ENCODE data around the gene CHN2.

The CHN2 gene

DNA sequence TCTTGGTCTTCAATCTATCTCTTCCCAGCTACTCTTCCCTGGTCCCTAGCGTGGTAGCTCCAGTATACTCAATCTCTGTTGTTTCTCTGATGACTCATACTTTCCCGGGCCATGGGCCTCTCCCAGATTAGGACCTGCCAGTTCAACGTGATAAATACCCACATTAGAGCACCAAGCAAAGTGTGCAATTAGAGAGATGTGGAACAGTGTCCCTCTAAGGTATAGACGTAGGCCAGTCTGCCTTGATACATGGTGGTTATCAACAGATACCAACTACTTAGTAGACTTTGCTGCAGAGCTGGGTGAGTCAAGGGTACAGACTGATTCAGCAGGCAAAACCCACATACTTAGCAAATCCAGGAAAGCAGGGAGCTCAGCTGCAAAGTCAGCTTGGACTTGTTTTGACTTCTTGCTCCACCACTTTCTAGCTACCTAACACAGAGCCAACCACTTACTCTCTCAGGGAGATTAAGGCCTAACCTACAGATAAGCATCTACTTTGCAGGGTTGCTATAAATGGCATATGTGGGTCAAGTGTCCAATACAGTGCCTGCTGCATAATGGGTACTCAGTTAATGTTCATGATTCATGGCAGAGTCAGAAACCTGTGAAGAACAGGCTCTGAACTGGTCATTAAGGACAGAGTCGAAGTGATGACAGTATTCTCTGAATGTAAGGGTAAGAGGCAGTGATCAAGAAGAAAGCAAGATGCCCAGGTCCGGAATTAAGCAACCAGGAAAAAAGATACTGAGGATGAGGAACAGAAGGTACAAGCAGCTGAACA is 176.1 kb downstream of the CHN2 start:
- no peak for DNase-seq

DNA sequence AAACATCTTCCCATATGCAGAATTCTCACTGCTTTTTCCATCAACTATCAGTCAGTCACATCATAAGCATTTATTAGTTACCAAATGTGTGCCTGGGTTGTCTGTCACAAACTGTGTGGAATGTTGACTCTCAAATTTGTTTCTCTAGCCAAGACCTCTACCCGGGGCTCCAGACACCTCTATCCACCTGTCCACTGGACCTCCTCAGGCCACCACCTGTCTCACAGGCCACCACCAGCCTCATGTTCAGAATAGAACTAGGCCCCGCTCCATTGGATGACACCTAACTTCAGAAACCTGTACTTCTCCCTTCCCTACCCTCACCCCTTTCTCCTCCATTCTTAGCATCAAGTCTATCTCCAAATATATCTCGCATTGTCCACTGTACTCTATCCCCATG is 176.9 kb downstream of the CHN2 start:
- DNase-seq: no peak

DNA sequence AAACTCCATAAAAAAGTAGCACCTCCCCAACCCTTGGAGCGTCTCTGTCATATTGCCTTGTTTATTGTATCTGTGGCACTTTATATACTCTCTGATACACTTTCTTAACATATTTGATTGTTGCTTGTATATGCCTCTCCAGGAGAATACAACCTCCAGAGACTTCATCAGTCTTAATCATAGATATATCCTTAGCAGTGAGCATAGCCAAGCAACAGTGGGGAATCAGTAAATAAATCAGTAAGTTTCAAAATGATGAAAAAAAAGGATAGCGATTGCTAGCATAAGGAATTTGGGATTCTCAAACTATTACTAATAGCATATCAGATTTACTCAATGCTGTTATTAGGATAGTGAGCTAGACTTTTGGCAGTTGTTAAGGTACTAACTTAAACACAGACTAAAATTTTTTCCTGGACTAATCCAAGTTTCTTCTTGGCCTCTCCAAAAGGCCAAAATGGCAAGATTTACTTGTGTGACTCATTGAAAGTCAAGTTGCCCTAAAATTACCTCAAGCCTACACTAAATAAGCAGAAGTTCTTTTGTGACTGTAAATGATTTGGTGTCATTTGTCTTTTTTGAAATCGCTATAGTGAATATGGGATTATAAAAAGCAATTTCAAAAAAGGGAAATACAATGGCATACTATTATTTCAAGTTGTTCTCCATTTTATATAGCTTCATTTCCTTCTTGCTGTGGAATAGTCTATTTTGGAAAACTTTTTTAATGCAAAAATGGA is 177.9 kb downstream of the CHN2 start:
- no peak for DNase-seq

DNA sequence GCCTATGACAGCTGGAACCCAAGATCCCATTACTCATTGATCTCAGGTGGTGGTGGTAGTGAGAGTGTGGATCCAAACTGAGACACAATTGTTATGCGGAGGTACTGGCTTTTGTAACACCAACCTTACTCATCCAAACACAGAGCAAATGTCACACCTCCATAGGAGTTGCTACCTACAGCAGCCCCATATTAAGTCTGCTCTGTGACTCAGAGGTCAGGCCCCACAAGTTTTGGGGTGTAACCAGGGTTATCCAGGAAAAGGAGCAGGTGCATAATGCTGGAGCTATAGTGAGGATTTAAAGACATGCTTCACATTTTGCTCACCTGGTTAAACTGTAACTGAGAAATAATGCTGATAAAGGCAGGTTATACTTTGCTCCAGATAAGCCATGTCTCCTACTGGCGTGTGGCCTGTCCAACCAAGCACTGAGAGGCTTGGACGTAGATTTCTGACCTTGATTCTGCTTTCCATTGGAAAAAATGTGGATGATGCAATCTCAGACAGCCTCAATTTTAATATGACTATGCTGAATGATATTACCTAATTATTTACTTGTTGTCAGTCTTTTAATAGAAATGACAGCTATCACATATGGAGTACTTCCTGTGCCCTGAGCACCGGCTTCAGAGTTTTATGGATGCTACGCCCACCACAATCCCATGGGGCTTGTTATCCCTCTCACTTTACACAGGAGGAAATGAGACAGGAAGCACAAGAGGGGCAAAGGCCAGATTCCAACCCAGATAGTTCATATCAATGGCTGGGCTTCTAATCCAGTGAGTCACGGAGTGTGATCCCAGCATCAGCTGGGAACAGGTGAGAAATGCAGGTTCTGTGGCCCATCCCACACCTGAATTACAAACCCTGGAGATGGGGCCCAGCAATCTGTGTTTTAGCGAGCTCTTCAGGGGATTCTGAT is 181.3 kb downstream of the CHN2 start:
- no peak for DNase-seq

DNA sequence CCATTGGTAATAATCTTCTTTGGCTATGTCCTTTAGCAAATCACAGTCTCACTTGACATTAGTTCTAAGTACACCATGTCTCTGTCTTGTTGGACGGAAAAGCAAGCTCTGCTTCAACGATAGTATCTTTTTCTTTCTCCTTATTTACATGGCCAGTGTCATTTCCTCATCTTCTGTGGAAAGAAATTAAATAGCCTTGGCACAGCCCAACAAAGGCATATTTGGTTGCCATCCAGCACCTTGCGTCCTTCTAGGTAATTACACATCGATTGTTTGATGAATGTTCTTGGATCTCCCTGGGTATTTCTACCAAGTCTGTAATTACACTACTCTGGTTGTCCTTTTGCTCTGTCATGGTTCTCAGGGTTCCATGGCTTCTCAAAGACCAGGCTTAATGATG is 183.1 kb downstream of the CHN2 start:
- no peak for DNase-seq

DNA sequence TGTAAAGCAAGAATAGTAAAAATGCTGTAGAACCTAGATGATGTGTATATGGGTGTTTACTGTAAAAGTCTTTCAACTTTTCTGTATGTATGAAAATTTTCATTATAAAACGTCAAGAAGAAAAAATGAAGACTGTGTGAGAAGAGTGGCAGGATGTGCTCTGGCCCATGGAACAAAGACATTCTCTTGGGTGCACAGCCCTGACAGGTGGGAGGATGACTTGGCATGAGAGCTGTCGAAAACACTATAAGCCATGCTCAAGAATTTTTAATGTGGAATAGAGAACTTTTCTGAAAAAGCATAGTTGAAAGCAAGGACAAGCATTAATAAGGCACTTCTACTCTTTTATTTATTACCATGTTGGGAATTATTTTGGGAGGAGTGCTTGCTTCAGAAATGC is 185.0 kb downstream of the CHN2 start:
- no peak for DNase-seq

DNA sequence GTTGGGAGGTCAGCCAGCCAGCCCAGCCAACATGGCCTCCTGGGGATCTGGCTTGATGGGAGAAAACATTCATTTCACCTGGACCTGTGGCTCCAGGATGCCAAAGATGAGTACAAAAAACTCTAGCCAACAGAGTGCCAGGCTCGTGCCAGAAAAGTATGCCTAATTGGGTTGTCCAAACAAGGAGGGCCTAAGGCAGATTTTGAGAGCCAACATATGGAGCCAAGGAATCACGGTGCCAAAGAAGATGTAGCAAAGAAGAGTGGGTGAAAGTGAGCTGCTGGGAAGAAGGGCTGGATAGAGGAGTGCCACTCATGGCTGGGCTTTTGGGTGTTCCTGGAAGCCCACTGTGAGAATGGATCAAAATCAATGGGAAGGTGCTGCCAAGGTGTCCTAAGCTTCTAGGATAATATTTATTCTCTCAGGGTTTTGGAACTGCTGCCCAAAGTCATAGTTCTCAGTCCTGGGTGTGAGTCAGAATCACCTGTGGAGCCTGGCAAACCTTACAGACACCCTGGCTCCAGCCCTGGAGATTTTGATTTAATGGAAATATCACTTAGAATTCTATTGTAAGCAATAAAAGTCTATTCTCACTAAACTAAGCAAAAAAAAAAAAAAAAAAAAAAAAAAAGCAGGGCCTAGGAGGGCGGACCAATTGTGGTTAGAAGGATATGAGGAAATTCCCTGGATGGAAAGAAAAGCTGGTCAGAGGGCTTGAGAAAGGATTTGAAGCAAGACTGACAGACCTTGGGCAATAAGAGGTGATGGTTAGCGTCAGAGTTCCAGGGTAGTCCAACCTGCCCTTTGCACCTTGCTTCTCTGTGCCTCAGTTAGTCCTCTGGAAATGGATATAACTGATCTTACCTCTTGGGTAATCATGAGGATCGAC is 186.9 kb downstream of the CHN2 start:
- DNase-seq: no peak

DNA sequence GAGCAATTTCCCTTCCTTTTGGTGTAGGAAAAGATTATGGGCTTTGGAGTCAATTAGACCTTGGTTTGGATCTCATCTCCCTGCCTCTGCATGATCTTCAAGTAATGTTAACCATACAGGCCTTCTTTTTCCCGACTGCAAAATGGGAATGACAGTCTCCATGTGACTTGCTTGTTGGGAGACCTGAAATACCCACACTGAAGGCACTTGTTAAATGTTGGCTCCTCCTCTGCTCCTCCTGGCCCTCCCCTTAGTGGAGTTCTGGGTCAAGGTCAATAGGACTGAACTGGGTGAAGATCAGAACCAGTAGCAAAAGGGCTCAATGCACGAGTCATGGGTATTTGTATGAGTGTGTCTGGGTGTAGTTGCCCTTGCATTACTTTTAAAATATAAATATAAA is 189.7 kb downstream of the CHN2 start:
- no peak for DNase-seq

DNA sequence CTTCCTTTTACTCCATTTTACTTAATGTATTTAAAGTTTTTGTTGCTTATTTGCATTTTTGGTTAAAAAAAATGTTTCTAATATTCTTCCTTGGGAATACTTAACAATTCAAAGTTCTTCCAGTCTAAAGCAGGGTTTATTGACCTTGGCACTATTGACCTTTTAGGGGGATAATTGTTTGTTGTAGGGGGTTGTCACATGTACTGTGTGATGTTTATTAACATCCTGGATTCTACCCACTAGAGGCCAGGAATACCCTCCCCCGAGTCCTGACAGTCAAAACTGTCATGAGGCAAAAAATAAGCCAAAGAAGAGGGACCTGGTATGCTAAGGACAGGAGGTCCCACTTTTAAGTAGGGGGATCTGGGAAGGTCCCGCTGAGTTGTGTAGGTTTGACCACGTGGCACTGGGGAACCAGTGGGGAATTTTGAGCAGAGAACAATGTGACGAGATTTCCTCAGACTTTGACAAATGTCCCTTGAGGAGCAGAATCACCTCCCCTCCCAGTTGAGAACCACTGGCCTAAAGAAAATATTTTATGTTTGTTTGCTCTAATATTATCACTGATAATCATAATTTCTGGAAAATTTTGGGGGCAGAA is 190.7 kb downstream of the CHN2 start:
- DNase-seq: no peak

DNA sequence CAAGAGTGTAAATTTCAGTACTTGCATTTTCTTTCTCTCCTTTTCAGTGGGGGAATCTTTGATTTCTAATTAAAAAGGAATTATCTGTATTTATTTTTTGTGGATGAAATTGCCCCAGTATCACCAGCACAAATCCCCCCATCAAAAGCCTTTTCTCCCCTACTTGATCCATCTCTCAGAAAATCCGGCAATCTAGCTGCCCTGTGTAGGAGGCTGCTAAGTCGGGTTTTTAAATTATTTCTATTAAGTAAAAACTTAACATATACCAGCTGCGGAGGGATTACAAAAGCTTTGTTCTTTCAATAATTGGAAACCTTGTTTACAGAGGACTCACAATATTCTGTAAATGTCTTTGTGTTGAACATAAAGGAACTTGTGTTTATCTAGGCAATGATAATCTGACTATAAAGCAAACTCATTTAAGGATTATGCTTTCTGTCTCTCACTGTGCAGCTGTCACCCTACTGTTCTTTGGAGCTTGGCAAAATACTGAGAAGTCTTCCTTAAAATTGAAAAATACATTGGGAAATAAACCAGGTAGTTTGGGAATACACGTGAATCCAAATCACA is 191.7 kb downstream of the CHN2 start:
- DNase-seq: no peak

DNA sequence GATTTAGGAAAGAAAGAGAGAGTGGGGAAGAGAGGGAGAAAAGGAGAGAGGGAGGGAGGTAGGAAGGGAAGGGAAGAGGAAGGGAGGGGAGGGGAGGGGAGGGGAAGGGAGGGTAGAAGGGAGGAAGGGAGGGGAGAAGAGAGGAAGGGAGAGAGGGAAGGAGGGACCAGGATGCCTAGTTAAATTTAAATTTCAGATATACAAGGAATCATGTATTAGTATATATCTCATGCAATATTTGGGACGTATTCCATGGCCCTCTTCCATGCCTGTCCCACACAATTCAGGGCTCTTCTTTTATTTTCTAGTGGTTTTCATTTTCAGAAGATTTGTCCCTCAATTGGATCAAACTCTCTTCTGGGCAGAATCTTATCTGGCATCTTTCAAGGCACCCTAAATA is 196.7 kb downstream of the CHN2 start:
- DNase-seq: no peak

DNA sequence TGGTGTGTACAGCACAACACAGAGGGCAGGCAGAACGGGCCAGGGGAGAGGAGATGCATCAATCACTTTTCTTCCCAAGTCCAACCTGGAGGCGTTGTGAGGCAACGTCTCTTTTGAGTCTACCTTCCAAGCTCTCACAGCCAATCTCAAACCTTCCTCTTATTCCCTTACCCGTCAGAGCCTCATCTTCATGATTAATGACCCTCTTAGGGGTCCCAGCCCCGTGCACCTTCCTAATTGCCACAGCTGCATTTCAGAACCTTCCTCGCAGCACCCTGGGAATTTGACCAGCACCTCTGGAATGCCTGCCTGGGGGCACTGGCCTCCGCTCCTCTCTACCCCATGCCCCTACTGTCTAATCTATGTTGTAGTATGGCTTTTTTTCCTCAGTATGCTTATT is 199.7 kb downstream of the CHN2 start:
- no peak for DNase-seq

DNA sequence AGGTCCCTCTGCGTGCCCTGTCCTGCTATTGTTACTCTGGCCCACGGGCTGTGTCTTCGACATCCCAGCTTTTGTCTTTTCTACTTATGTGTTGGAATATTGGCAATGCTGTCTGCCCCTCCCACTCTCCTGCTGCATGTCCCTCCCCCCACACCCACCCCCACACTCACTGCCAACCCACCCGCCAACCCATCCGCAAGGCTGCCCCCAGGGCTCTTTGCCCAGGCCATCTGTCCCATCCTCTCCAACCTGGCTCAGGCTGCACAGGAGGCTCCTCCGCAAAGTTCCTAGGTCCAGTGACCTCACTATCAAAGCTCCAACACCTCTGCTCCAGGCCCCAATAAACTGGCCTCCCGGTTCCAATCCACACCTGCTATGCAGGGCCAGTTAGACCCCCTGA is 202.0 kb downstream of the CHN2 start:
- no peak for DNase-seq

DNA sequence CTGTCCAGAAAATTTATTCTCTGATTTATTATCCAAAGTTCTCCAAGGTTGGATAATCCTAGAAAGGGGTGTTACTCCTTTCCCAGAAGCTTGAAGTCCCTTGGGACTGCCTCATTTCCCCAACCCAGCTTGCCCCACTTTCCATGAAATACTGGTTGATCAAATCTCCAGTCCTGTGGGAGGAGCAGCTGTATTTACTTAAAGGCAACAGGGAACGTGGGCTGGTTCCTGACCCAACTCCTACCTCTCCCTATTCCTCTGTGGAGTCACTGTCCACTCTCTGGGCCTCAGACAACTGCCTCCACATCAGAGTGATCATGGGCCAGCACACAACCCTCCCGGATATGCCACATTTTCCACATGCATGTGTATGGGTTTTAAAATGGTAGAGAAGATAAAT is 202.8 kb downstream of the CHN2 start:
- no peak for DNase-seq

DNA sequence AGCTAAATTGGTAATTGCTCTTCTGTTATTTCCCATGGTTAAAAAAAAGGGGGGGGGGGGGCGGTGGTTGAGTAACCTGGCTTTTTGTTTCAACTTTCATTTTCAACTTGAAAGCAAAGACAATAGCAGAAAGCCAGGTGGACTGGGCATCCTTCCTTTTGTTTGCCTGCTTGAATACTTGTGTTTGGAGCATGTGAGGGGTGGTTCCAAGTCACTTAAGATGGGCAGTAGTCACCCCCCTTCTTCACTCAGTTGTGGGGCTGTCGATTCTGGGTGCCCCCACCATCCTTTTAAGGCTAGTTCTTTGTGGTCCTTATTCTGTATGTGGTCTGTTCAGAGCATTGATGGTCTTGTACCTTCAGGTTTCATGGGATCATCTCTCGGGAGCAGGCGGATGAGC is 203.4 kb downstream of the CHN2 start:
- no peak for DNase-seq

DNA sequence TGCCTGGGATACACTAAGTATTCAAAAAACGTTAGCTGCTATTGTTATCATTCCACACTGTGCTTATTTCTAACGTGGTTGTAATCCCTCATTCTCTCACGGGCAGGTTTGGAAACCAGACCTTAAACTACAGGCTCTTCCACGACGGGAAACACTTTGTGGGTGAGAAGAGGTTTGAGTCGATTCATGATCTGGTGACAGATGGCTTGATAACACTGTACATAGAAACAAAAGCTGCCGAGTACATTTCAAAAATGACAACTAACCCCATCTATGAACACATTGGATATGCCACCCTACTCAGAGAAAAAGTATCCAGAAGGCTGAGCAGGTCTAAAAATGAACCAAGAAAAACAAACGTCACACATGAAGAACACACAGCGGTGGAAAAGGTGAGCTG is 205.9 kb downstream of the CHN2 start:
- DNase-seq: peak; percentile 11

DNA sequence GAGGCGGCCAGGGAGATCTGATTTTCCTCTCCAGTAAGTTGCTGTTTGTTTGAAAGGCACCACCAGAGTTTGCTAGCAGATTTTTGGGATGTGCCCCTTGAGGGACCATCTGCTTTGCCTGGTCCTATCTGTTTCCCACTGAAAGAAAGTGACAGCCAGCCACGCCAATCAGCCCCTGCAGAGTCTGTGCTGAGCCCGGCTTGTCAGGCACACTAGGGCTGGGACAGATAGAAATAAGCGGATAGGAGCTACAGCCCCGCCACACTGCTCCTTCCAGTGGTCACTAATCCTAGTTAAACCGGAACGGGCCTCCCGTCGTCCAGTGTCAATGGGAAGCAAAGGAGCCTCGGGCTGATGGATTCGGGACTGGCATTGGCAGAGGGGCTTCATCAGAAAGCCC is 207.2 kb downstream of the CHN2 start:
- DNase-seq: no peak

DNA sequence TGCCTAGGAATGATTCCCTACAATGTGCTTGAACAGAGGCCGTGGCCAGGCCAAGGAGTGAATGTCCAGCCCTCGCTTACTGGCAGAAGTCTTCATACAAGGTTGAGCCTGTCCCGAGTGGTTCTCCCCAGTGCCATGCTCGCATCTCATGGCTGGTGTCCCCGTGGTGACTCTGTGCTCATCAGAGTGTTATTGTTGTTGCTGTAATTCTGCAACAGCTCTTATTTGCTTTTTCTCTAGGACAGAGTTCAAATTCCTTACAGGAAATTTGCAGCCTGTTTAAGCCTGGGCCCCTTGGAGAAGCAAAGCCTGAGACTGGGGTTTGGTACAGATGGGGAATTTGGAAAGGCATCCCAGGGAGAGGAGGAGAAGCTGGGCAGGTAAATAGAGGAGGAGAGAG is 211.3 kb downstream of the CHN2 start:
- no peak for DNase-seq

DNA sequence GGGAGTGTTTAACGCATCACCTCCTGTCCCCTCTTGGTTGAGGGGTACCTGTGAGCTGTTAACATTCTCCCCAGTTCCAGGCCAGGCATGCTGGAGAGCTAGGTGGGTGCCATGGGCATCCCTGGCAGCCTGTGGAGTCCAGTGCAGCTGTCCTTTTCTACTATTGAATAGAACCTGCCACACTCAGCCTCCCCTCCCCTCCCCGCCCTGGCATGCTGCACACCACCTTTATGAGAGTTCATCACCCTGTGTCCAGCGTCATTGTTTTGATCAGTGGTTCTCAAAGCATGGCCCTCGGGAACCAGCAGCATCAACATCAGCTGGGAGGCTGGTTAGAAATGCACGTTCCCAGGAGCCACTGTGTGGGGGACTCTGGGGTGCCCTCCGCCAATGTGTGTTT is 211.8 kb downstream of the CHN2 start:
- DNase-seq: no peak

DNA sequence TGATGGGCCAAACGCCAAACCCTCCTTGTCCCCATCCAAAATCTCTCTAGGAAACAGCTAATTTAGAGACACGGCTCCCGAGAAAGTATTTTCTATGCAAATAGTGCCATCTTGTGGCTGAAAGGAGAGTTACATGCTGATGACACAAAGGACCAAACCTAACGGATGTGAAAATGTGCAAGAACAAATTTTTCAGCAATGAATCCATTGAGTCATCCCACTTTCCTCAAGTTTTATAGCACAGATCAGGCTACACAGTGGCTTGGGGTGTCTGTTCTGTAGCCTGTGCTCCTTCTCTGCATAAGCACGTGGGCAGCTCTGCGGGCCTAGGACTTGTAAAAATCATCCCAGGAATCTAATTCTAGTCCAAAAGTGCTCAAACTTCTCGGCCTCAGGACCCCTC is 214.3 kb downstream of the CHN2 start:
- peak; percentile 82 for DNase-seq

DNA sequence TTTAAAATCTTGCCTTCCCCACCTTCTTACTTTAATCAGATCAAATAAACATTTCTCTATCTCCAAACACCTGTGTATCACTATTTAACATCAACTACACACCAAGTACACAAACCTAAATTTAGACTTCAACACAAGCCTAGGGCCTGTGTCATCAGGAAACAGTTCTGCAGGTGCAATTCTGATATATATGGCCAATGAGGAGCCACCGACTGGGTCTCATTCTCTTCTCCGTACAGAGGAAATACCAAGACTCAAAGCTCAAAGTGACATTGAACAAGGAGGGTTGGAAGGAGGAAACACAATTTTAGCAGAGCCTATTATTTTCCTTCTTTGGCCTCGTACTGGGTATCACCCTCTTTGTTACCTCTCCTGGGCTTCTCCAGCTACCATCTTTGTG is 216.4 kb downstream of the CHN2 start:
- DNase-seq: no peak

DNA sequence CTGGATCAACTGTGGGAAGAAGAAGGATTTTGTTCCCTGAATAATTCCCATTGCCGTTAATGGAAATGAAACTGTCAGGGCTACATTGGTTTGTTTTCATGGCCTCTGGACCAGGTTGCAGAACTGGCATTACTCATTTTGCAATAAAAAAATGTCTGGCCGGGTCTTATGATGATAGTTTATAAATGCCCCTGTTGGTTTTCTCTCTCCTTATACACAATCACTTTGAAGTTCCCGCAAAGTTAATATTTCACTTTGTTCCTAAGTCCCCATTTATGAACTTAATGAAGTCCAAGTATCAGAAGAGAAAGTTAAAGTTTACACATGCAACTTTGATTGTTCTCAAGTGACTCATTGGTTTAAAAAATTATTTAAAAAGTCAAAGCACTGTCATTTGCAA is 218.3 kb downstream of the CHN2 start:
- no peak for DNase-seq
